K562 (cell line): ENCODE results near the gene MOB1A. TPM values are rescaled to one million over a fixed set of nuclear protein-coding genes. Genes with fewer than 3 reads are reported as not detected.

ENCODE experiments used
- CREB1 ChIP-seq, 2 experiments: sonication (generic) in 1 of 2; formaldehyde crosslinking in 1 of 2; IDR thresholded peaks; 2 replicates each; pipeline versions ENCODE4 v1.6.1 to v1.8.0; 2012 to 2022; ENCODE audit warnings: inconsistent platforms in 1 of 2, mild to moderate bottlenecking in 1 of 2, missing genetic modification reagents in 1 of 2, moderate library complexity in 1 of 2
- DACH1 ChIP-seq: fragments of 450-650 bp; IDR thresholded peaks from 2 replicates; pipeline ENCODE4 v1.6.1; 2018; ENCODE audit not compliant: partially characterized antibody
- E2F8 ChIP-seq: fragments of 450-650 bp; IDR thresholded peaks from 2 replicates; pipeline ENCODE4 v1.7.1; 2018; ENCODE audit warnings: mild to moderate bottlenecking, low read depth; ENCODE audit not compliant: partially characterized antibody
- IRF2 ChIP-seq: sonication (generic); formaldehyde crosslinking; IDR thresholded peaks from 2 replicates; pipeline ENCODE4 v1.8.1; 2022; ENCODE audit warnings: mild to moderate bottlenecking, missing genetic modification reagents
- KLF10 ChIP-seq: fragments of 250-450 bp; sonication (Bioruptor Pico); IDR thresholded peaks from 2 replicates; pipeline ENCODE4 v1.6.1; 2021; ENCODE audit warnings: matching md5 sums
- POLR3A ChIP-seq: IDR thresholded peaks from 2 replicates; pipeline ENCODE4 v1.6.1; 2011; ENCODE audit warnings: borderline replicate concordance, mild to moderate bottlenecking, moderate library complexity; ENCODE audit not compliant: insufficient read length, insufficient read depth; ENCODE audit errors: extremely low read depth
- SAP30 ChIP-seq: fragments of 200-600 bp; sonication (generic); IDR thresholded peaks from 2 replicates; pipeline ENCODE4 v1.6.1; 2012; ENCODE audit warnings: borderline replicate concordance, low read depth, mild to moderate bottlenecking, moderate library complexity, low read length, control low read depth, inconsistent platforms; ENCODE audit not compliant: insufficient read depth, poor library complexity, severe bottlenecking
- STAT6 ChIP-seq: sonication (generic); formaldehyde crosslinking; IDR thresholded peaks from 2 replicates; pipeline ENCODE4 v1.8.1; 2023; ENCODE audit warnings: mild to moderate bottlenecking, missing genetic modification reagents
- ZBTB5 ChIP-seq: fragments of 450-650 bp; IDR thresholded peaks from 2 replicates; pipeline ENCODE4 v1.6.1; 2017; ENCODE audit warnings: antibody characterized with exemption
- ZNF436 ChIP-seq: fragments of 250-450, 450-650 bp; sonication (Bioruptor Pico); formaldehyde crosslinking; IDR thresholded peaks from 2 replicates; pipeline ENCODE4 v1.7.0; 2020; ENCODE audit warnings: mild to moderate bottlenecking
- polyA plus RNA-seq, 8 experiments: library from polyadenylated mRNA; depleted of rRNA in 4 of 8; stranded (reverse) in 5 of 8; unstranded in 3 of 8; fragments of >200 nt; fragmentation: Nextera tagmentation in 2 of 8; fragmentation: Illumina TruSeq in 1 of 8; extraction: Ambion mirVana in 2 of 8; extraction: Trizol in 1 of 8; gene quantifications; 2 replicates each; pipeline versions ENCODE4 v1.2.1 to v1.2.3, GENCODE V29; 2011 to 2014; ENCODE audit warnings: inconsistent platforms in 1 of 8, missing spikeins in 1 of 8
- total RNA-seq, 7 experiments: library from RNA; depleted of rRNA in 6 of 7; stranded (reverse); fragments of >200 nt in 6 of 7; fragmentation: Illumina TruSeq in 2 of 7; extraction: Trizol in 2 of 7; gene quantifications; 2 replicates each; pipeline versions ENCODE4 v1.2.1 to v1.2.3, GENCODE V29; 2011 to 2021; ENCODE audit warnings: low replicate concordance in 1 of 7

MOB1A gene
- total and polyA plus RNA-seq, 9 of the 15 experiments (the other 6 are each of a cell fraction or from before 2014, with no cell fraction given) = 24.8 to 100 (median 60.2) TPM

GRCh38 chr2:74183878-74184277 lies 5.2 kb upstream of the MOB1A start (continued):
- no peak for TF ChIP-seq IRF2
- no peak for TF ChIP-seq E2F8
- TF ChIP-seq POLR3A = no peak
- no peak for TF ChIP-seq ZNF436 (CRISPR knock-in tag)
- no peak for TF ChIP-seq KLF10 (CRISPR knock-in tag)
- TF ChIP-seq DACH1 = no peak
- no peak for TF ChIP-seq CREB1 (IDR thresholded peaks at IDR 0.05)
- TF ChIP-seq CREB1 (CRISPR knock-in tag; IDR thresholded peaks at IDR 0.05) = no peak
- no peak for TF ChIP-seq SAP30
- TF ChIP-seq ZBTB5 = no peak
- TF ChIP-seq STAT6 (CRISPR knock-in tag) = no peak
